ENCODE measurements around the gene TRPV3.

Gene TRPV3

GRCh38 chr17:3557768-3558583 is at the start of gene TRPV3:
Gene TRPV3 (minus strand): TSS chr17:3557812. CDS start chr17:3554850, 2,962 bp downstream.
- Mint-ChIP-seq H3K9me3 (no peaks in the 10 kb centered on the region), H3K36me3 (no peaks in the 10 kb centered on the region), H3K27ac (peak within 1 kb of the TSS; percentile 97), H3K4me1 (peaks cover 31% of the 10 kb centered on the region), H3K4me3 (peak within 1 kb of the TSS; percentile 71), H3K27me3 (no peaks in the 10 kb centered on the region)
- ATAC-seq (ENCODE audit: low read depth) (peak; percentile 69), DNase-seq (ENCODE audit: low spot score in 2 of 2) (peak; percentile 73 to 85)

GRCh38 chr17:3603870-3604259 is 46.3 kb upstream of the TRPV3 start:
- DNase-seq (ENCODE audit: low spot score in 2 of 2) = no peak
- no peaks in the 10 kb centered on the region for H3K27me3 Mint-ChIP-seq
- H3K4me3 Mint-ChIP-seq = no peak overlapping the region
- no peak overlapping the region for H3K27ac Mint-ChIP-seq
- peaks cover 5% of the 10 kb centered on the region for H3K4me1 Mint-ChIP-seq
- H3K9me3 Mint-ChIP-seq = no peaks in the 10 kb centered on the region
- no peak for ATAC-seq (ENCODE audit: low read depth)
- H3K36me3 Mint-ChIP-seq = peaks cover 8% of the 10 kb centered on the region

- Mint-ChIP-seq H3K4me1 (peaks cover 5% of the 10 kb centered on the region), H3K36me3 (peaks cover 6% of the 10 kb centered on the region), H3K4me3 (no peak overlapping the region), H3K27me3 (no peaks in the 10 kb centered on the region), H3K27ac (no peak overlapping the region), H3K9me3 (no peaks in the 10 kb centered on the region)
- ATAC-seq (ENCODE audit: low read depth) (no peak), DNase-seq (ENCODE audit: low spot score in 2 of 2) (no peak)
Observed at GRCh38 chr17:3603119-3603869, 45.7 kb upstream of the TRPV3 start.

GRCh38 chr17:3602499-3602898 is 44.9 kb upstream of the TRPV3 start:
- no peak overlapping the region for H3K27ac Mint-ChIP-seq
- DNase-seq (ENCODE audit: low spot score in 2 of 2) (peak; percentile 34 to 58), ATAC-seq (ENCODE audit: low read depth) (peak; percentile 84)
- no peaks in the 10 kb centered on the region for H3K9me3 Mint-ChIP-seq
- H3K27me3 Mint-ChIP-seq = no peaks in the 10 kb centered on the region
- no peak overlapping the region for H3K4me3 Mint-ChIP-seq
- H3K4me1 Mint-ChIP-seq = peaks cover 5% of the 10 kb centered on the region
- H3K36me3 Mint-ChIP-seq = peaks cover 4% of the 10 kb centered on the region

- Mint-ChIP-seq H3K27ac (no peak overlapping the region), H3K9me3 (no peaks in the 10 kb centered on the region), H3K36me3 (peaks cover 4% of the 10 kb centered on the region), H3K4me3 (no peak overlapping the region), H3K4me1 (peaks cover 5% of the 10 kb centered on the region), H3K27me3 (no peaks in the 10 kb centered on the region)
- ATAC-seq (ENCODE audit: low read depth) (no peak), DNase-seq (ENCODE audit: low spot score in 2 of 2) (no peak)
Observed at GRCh38 chr17:3600529-3601205, 43.1 kb upstream of the TRPV3 start.

GRCh38 chr17:3598078-3598477 is 40.5 kb upstream of the TRPV3 start:
- ATAC-seq (ENCODE audit: low read depth) (no peak), DNase-seq (ENCODE audit: low spot score in 2 of 2) (no peak)
- Mint-ChIP-seq H3K9me3 (no peaks in the 10 kb centered on the region), H3K36me3 (no peaks in the 10 kb centered on the region), H3K4me1 (peaks cover 2% of the 10 kb centered on the region), H3K27ac (no peak overlapping the region), H3K4me3 (no peak overlapping the region), H3K27me3 (no peaks in the 10 kb centered on the region)

GRCh38 chr17:3596804-3597464 is 39.3 kb upstream of the TRPV3 start:
- no peak overlapping the region for H3K27ac Mint-ChIP-seq
- H3K9me3 Mint-ChIP-seq = no peaks in the 10 kb centered on the region
- no peak for ATAC-seq (ENCODE audit: low read depth)
- H3K27me3 Mint-ChIP-seq = no peaks in the 10 kb centered on the region
- no peaks in the 10 kb centered on the region for H3K36me3 Mint-ChIP-seq
- no peak for DNase-seq (ENCODE audit: low spot score in 2 of 2)
- H3K4me3 Mint-ChIP-seq = no peak overlapping the region
- H3K4me1 Mint-ChIP-seq = no peaks in the 10 kb centered on the region

GRCh38 chr17:3594976-3595375 is 37.4 kb upstream of the TRPV3 start:
- no peak for ATAC-seq (ENCODE audit: low read depth)
- DNase-seq (ENCODE audit: low spot score in 2 of 2) = no peak
- H3K27me3 Mint-ChIP-seq = no peaks in the 10 kb centered on the region
- H3K27ac Mint-ChIP-seq = no peak overlapping the region
- no peak overlapping the region for H3K4me3 Mint-ChIP-seq
- peaks cover 3% of the 10 kb centered on the region for H3K4me1 Mint-ChIP-seq
- no peaks in the 10 kb centered on the region for H3K9me3 Mint-ChIP-seq
- peaks cover 5% of the 10 kb centered on the region for H3K36me3 Mint-ChIP-seq

GRCh38 chr17:3594051-3594800 is 36.6 kb upstream of the TRPV3 start:
- H3K9me3 Mint-ChIP-seq = no peaks in the 10 kb centered on the region
- ATAC-seq (ENCODE audit: low read depth) (no peak), DNase-seq (ENCODE audit: low spot score in 2 of 2) (no peak)
- H3K27ac Mint-ChIP-seq = no peak overlapping the region
- H3K36me3 Mint-ChIP-seq = peaks cover 13% of the 10 kb centered on the region
- peaks cover 3% of the 10 kb centered on the region for H3K4me1 Mint-ChIP-seq
- H3K27me3 Mint-ChIP-seq = no peaks in the 10 kb centered on the region
- no peak overlapping the region for H3K4me3 Mint-ChIP-seq

- no peaks in the 10 kb centered on the region for H3K27me3 Mint-ChIP-seq
- H3K27ac Mint-ChIP-seq = no peak overlapping the region
- DNase-seq (ENCODE audit: low spot score in 2 of 2) = no peak
- peaks cover 3% of the 10 kb centered on the region for H3K4me1 Mint-ChIP-seq
- H3K36me3 Mint-ChIP-seq = peaks cover 16% of the 10 kb centered on the region
- no peak overlapping the region for H3K4me3 Mint-ChIP-seq
- no peak for ATAC-seq (ENCODE audit: low read depth)
- H3K9me3 Mint-ChIP-seq = no peaks in the 10 kb centered on the region
Observed at GRCh38 chr17:3593384-3593783, 35.8 kb upstream of the TRPV3 start.

GRCh38 chr17:3592216-3592860 is 34.7 kb upstream of the TRPV3 start:
- Mint-ChIP-seq H3K27ac (no peak overlapping the region), H3K27me3 (no peaks in the 10 kb centered on the region), H3K9me3 (no peaks in the 10 kb centered on the region), H3K4me3 (no peak overlapping the region), H3K4me1 (peaks cover 3% of the 10 kb centered on the region), H3K36me3 (peaks cover 16% of the 10 kb centered on the region)
- no peak for DNase-seq (ENCODE audit: low spot score in 2 of 2)
- no peak for ATAC-seq (ENCODE audit: low read depth)

- H3K4me3 Mint-ChIP-seq = no peak overlapping the region
- H3K9me3 Mint-ChIP-seq = no peaks in the 10 kb centered on the region
- no peaks in the 10 kb centered on the region for H3K27me3 Mint-ChIP-seq
- no peak overlapping the region for H3K27ac Mint-ChIP-seq
- DNase-seq (ENCODE audit: low spot score in 2 of 2) = no peak
- peaks cover 3% of the 10 kb centered on the region for H3K4me1 Mint-ChIP-seq
- H3K36me3 Mint-ChIP-seq = peaks cover 21% of the 10 kb centered on the region
- ATAC-seq (ENCODE audit: low read depth) = no peak
Observed at GRCh38 chr17:3590768-3591167, 33.2 kb upstream of the TRPV3 start.

GRCh38 chr17:3590231-3590630 is 32.6 kb upstream of the TRPV3 start:
- Mint-ChIP-seq H3K9me3 (no peaks in the 10 kb centered on the region), H3K36me3 (peaks cover 21% of the 10 kb centered on the region), H3K27ac (no peak overlapping the region), H3K27me3 (no peaks in the 10 kb centered on the region), H3K4me3 (no peak overlapping the region), H3K4me1 (peaks cover 3% of the 10 kb centered on the region)
- DNase-seq (ENCODE audit: low spot score in 2 of 2) (no peak), ATAC-seq (ENCODE audit: low read depth) (no peak)

Measured in memory B cell (primary cell).